OCI-LY7 (cell line): ENCODE measurements around the gene GSE1. TPM values are rescaled to one million over a fixed set of nuclear protein-coding genes. Genes with fewer than 3 reads are reported as not detected.

Source experiments
- BruUV-seq: library from RNA; stranded (reverse); fragments of 400-500 nt; replicated peaks from 2 replicates; lab custom pipeline; 2021; lab: Mats Ljungman, UMichigan
- CTCF ChIA-PET: fragments of 300-600 bp; sonication (Branson Sonifier 250); formaldehyde crosslinking; loops from one replicate; lab custom pipeline; 2022; ENCODE audit warnings: antibody characterized with exemption; ENCODE audit not compliant: unreplicated experiment; lab: Charles Lee
- POLR2A ChIA-PET: fragments of 300-600 bp; sonication (Branson Sonifier 250); formaldehyde crosslinking; loops from one replicate; lab custom pipeline; 2022; ENCODE audit warnings: antibody characterized with exemption; lab: Charles Lee
- DNase-seq: peaks from one replicate; pipeline ENCODE4 v3.0.0-alpha.2; 2015; ENCODE audit warnings: low spot score
- H2AFZ ChIP-seq: fragments of 200-600 bp; sonication (generic), shearing (Covaris generic); 2 replicates; pipeline ENCODE4 v1.6.1; 2014; ENCODE audit warnings: mild to moderate bottlenecking, antibody characterized with exemption, low read length, moderate library complexity
- H3K27ac ChIP-seq: fragments of 200-600 bp; sonication (generic); 2 replicates; pipeline ENCODE4 v1.5.1; 2014; ENCODE audit warnings: mixed run types, low read depth, mild to moderate bottlenecking, moderate library complexity, low read length, inconsistent platforms; ENCODE audit not compliant: poor library complexity, severe bottlenecking
- H3K36me3 ChIP-seq: fragments of 200-600 bp; sonication (generic); 2 replicates; pipeline ENCODE4 v1.6.1; 2014; ENCODE audit warnings: mild to moderate bottlenecking, antibody characterized with exemption, low read length, moderate library complexity, mixed read lengths; ENCODE audit not compliant: insufficient read depth
- H3K4me1 ChIP-seq: fragments of 200-600 bp; sonication (generic); 2 replicates; pipeline ENCODE4 v1.5.1; 2014; ENCODE audit warnings: mild to moderate bottlenecking, low read length; ENCODE audit not compliant: insufficient read depth, poor library complexity, severe bottlenecking
- H3K4me2 ChIP-seq: fragments of 200-600 bp; sonication (generic); 2 replicates; pipeline ENCODE4 v1.6.1; 2014; ENCODE audit warnings: mild to moderate bottlenecking, low read length
- H3K4me3 ChIP-seq: fragments of 200-600 bp; sonication (generic); 2 replicates; pipeline ENCODE4 v1.5.1; 2014; ENCODE audit warnings: mild to moderate bottlenecking, low read depth, low read length; ENCODE audit not compliant: poor library complexity, severe bottlenecking
- H3K79me2 ChIP-seq: fragments of 200-600 bp; sonication (generic); 2 replicates; pipeline ENCODE4 v1.6.1; 2016; ENCODE audit warnings: low read depth, mild to moderate bottlenecking, low read length, moderate library complexity, mixed read lengths; ENCODE audit not compliant: insufficient read depth
- H3K9me2 ChIP-seq: fragments of 200-600 bp; sonication (generic); 2 replicates; pipeline ENCODE4 v1.6.1; 2016; ENCODE audit warnings: mild to moderate bottlenecking, low read length, mixed read lengths; ENCODE audit not compliant: insufficient read depth
- H3K9me3 ChIP-seq: fragments of 200-600 bp; sonication (generic); 2 replicates; pipeline ENCODE4 v1.6.1; 2014; ENCODE audit warnings: mild to moderate bottlenecking, mixed run types, low read length, mixed read lengths
- H4K20me1 ChIP-seq: fragments of 200-600 bp; sonication (generic); 2 replicates; pipeline ENCODE4 v1.6.1; 2014; ENCODE audit warnings: mild to moderate bottlenecking, antibody characterized with exemption, low read length, moderate library complexity, mixed read lengths; ENCODE audit not compliant: insufficient read depth
- CTCF ChIP-seq: fragments of 200-600 bp; sonication (generic); conservative IDR thresholded peaks from 2 replicates; pipeline ENCODE4 v1.5.1; 2014; ENCODE audit warnings: mild to moderate bottlenecking, antibody characterized with exemption, low read length, moderate library complexity, mixed read lengths
- EZH2phosphoT487 ChIP-seq: fragments of 200-600 bp; sonication (generic); IDR thresholded peaks from 2 replicates; pipeline ENCODE4 v1.6.1; 2018; ENCODE audit warnings: low read depth, borderline replicate concordance, mild to moderate bottlenecking, mixed run types, antibody characterized with exemption, low read length, moderate library complexity, mixed read lengths
- intact Hi-C: fragments of 100-400 bp; cut with micrococcal nuclease; formaldehyde crosslinking; loops from one replicate; pipeline ENCODE4 v1.10.0; 2022; ENCODE audit not compliant: unreplicated experiment
- total RNA-seq, 2 experiments: library from RNA; depleted of rRNA in 1 of 2; stranded (reverse); fragments of >200 nt in 1 of 2; shearing (Covaris generic) in 1 of 2; gene quantifications; 2 replicates each; pipeline ENCODE4 v1.2.3, GENCODE V29; 2014 to 2022

GSE1 gene
- total RNA-seq, 2 experiments from 2014 or later, result 30.9 to 66.6 TPM

- H3K9me2 ChIP-seq, result no peaks in the 10 kb centered on the region
- H3K9me3 ChIP-seq, result no peaks in the 10 kb centered on the region
- no peak overlapping the region for H3K4me3 ChIP-seq
- CTCF ChIA-PET, result no interaction called here
- H3K27ac ChIP-seq, result no peak overlapping the region
- no TSS peak for BruUV-seq
- H4K20me1 ChIP-seq, result no peaks in the 10 kb centered on the region
- H3K79me2 ChIP-seq, result no peaks in the 10 kb centered on the region
- peaks cover 12% of the 10 kb centered on the region for H3K4me1 ChIP-seq
- POLR2A ChIA-PET, result no interaction called here
- intact Hi-C loops, result no loop called here
- peaks cover 59% of the 10 kb centered on the region for H3K36me3 ChIP-seq
- no peak overlapping the region for H3K4me2 ChIP-seq
- TF ChIP-seq EZH2phosphoT487 (no peak), CTCF (no peak)
- no peak for DNase-seq
- no peak overlapping the region for H2AFZ ChIP-seq
Observed at GRCh38 chr16:85650135-85650843, 37.2 kb downstream of the GSE1 start.

- ChIA-PET POLR2A (no interaction called here), CTCF (no interaction called here)
- Histone ChIP-seq H3K4me3 (no peak overlapping the region), H3K79me2 (no peaks in the 10 kb centered on the region), H3K27ac (no peak overlapping the region), H3K9me3 (no peaks in the 10 kb centered on the region), H3K4me1 (peaks cover 12% of the 10 kb centered on the region), H3K9me2 (no peaks in the 10 kb centered on the region), H2AFZ (no peak overlapping the region), H4K20me1 (no peaks in the 10 kb centered on the region), H3K4me2 (peak overlapping the region; percentile 21; the same call in 1 of the 2 replicates), H3K36me3 (peaks cover 67% of the 10 kb centered on the region)
- TF ChIP-seq CTCF (no peak), EZH2phosphoT487 (no peak)
- BruUV-seq, result no TSS peak
- intact Hi-C loops, result no loop called here
- DNase-seq, result peak; percentile 47
Observed at GRCh38 chr16:85650844-85651628, 37.9 kb downstream of the GSE1 start.
